ENCODE data around the gene FGD5. TPM values are rescaled to one million over a fixed set of nuclear protein-coding genes. Genes with fewer than 3 reads are reported as not detected.

Gene FGD5
- total and polyA plus RNA-seq, 9 of the 15 experiments (the other 6 are each of a cell fraction or from before 2014, with no cell fraction given) = 0.18 TPM; not detected in 8

DNA sequence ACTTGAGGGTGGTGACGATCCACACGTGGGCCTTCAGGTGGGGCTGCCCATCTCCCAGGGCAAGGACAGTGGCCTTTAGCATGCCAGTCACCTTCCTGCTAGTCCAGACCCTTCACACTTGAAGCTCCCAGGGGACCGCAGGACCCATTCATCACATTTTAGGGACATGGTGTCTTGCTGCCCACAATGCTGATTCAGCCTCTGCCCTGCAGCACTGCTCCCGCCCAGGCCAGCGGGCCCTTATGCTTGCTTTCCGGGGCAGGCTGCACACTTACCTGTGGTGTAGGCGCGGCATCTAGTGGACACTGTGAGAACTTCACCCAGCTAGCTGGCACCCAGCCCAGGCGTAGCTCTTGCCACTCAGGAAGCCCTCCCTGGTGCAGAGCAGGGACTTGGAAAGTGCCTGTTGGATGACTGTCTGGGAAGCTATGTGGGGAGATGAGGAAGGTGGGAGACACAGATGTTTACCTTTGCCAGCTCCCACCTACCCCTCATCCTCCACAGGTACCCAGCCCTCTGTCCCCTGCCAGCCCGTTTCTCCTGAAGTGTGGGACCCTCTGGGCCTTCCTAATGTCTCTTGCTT, 102.4 kb downstream of the FGD5 start (continued):
- TF ChIP-seq U2AF2 (optimal IDR thresholded peaks at IDR 0.05; ENCODE audit: low read depth, low read length) (no peak), ZFP30 (CRISPR knock-in tag; IDR thresholded peaks at IDR 0.05; ENCODE audit: borderline replicate concordance) (no peak), SOX6 (IDR thresholded peaks at IDR 0.05) (no peak), POLR3G (IDR thresholded peaks at IDR 0.05; ENCODE audit: extremely low read depth, insufficient read length, insufficient replicate concordance) (no peak), SMARCA4 (IDR thresholded peaks at IDR 0.05) (no peak), ZNF282 (CRISPR knock-in tag; IDR thresholded peaks at IDR 0.05) (0 out of 2 replicates have a peak, but pooled peaks have one; percentile 10), FOXP1 (CRISPR knock-in tag; IDR thresholded peaks at IDR 0.05) (no peak), ZNF316 (IDR thresholded peaks at IDR 0.05) (peak; percentile 78), SMARCB1 (IDR thresholded peaks at IDR 0.05; ENCODE audit: insufficient read length, low read depth) (no peak), IFI16 (CRISPR knock-in tag; IDR thresholded peaks at IDR 0.05) (no peak), ZNF780A (CRISPR knock-in tag; IDR thresholded peaks at IDR 0.05) (no peak), HDAC1 (IDR thresholded peaks at IDR 0.05) (no peak), GTF2F1 (IDR thresholded peaks at IDR 0.05; ENCODE audit: low read depth, low read length) (no peak), SMARCA5 (IDR thresholded peaks at IDR 0.05) (no peak)
- TF ChIP-seq, protein P1, sequence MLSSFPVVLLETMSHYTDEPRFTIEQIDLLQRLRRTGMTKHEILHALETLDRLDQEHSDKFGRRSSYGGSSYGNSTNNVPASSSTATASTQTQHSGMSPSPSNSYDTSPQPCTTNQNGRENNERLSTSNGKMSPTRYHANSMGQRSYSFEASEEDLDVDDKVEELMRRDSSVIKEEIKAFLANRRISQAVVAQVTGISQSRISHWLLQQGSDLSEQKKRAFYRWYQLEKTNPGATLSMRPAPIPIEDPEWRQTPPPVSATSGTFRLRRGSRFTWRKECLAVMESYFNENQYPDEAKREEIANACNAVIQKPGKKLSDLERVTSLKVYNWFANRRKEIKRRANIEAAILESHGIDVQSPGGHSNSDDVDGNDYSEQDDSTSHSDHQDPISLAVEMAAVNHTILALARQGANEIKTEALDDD (IDR thresholded peaks at IDR 0.05) = no peak
- TF ChIP-seq, protein P2, sequence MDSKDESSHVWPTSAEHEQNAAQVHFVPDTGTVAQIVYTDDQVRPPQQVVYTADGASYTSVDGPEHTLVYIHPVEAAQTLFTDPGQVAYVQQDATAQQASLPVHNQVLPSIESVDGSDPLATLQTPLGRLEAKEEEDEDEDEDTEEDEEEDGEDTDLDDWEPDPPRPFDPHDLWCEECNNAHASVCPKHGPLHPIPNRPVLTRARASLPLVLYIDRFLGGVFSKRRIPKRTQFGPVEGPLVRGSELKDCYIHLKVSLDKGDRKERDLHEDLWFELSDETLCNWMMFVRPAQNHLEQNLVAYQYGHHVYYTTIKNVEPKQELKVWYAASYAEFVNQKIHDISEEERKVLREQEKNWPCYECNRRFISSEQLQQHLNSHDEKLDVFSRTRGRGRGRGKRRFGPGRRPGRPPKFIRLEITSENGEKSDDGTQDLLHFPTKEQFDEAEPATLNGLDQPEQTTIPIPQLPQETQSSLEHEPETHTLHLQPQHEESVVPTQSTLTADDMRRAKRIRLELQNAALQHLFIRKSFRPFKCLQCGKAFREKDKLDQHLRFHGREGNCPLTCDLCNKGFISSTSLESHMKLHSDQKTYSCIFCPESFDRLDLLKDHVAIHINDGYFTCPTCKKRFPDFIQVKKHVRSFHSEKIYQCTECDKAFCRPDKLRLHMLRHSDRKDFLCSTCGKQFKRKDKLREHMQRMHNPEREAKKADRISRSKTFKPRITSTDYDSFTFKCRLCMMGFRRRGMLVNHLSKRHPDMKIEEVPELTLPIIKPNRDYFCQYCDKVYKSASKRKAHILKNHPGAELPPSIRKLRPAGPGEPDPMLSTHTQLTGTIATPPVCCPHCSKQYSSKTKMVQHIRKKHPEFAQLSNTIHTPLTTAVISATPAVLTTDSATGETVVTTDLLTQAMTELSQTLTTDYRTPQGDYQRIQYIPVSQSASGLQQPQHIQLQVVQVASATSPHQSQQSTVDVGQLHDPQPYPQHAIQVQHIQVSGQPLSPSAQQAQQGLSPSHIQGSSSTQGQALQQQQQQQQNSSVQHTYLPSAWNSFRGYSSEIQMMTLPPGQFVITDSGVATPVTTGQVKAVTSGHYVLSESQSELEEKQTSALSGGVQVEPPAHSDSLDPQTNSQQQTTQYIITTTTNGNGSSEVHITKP (IDR thresholded peaks at IDR 0.05; ENCODE audit: partially characterized antibody) = no peak
- TF ChIP-seq, protein P3, sequence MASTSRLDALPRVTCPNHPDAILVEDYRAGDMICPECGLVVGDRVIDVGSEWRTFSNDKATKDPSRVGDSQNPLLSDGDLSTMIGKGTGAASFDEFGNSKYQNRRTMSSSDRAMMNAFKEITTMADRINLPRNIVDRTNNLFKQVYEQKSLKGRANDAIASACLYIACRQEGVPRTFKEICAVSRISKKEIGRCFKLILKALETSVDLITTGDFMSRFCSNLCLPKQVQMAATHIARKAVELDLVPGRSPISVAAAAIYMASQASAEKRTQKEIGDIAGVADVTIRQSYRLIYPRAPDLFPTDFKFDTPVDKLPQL (IDR thresholded peaks at IDR 0.05; ENCODE audit: extremely low read depth, insufficient read length) = no peak
- TF ChIP-seq, protein P4, sequence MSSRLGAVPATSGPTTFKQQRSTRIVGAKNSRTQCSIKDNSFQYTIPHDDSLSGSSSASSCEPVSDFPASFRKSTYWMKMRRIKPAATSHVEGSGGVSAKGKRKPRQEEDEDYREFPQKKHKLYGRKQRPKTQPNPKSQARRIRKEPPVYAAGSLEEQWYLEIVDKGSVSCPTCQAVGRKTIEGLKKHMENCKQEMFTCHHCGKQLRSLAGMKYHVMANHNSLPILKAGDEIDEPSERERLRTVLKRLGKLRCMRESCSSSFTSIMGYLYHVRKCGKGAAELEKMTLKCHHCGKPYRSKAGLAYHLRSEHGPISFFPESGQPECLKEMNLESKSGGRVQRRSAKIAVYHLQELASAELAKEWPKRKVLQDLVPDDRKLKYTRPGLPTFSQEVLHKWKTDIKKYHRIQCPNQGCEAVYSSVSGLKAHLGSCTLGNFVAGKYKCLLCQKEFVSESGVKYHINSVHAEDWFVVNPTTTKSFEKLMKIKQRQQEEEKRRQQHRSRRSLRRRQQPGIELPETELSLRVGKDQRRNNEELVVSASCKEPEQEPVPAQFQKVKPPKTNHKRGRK (tag; IDR thresholded peaks at IDR 0.05) = no peak
- TF ChIP-seq, protein P5, sequence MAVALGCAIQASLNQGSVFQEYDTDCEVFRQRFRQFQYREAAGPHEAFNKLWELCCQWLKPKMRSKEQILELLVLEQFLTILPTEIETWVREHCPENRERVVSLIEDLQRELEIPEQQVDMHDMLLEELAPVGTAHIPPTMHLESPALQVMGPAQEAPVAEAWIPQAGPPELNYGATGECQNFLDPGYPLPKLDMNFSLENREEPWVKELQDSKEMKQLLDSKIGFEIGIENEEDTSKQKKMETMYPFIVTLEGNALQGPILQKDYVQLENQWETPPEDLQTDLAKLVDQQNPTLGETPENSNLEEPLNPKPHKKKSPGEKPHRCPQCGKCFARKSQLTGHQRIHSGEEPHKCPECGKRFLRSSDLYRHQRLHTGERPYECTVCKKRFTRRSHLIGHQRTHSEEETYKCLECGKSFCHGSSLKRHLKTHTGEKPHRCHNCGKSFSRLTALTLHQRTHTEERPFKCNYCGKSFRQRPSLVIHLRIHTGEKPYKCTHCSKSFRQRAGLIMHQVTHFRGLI (CRISPR knock-in tag; IDR thresholded peaks at IDR 0.05) = no peak
- TF ChIP-seq, protein P6, sequence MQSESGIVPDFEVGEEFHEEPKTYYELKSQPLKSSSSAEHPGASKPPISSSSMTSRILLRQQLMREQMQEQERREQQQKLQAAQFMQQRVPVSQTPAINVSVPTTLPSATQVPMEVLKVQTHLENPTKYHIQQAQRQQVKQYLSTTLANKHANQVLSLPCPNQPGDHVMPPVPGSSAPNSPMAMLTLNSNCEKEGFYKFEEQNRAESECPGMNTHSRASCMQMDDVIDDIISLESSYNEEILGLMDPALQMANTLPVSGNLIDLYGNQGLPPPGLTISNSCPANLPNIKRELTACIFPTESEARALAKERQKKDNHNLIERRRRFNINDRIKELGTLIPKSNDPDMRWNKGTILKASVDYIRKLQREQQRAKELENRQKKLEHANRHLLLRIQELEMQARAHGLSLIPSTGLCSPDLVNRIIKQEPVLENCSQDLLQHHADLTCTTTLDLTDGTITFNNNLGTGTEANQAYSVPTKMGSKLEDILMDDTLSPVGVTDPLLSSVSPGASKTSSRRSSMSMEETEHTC (IDR thresholded peaks at IDR 0.05) = no peak

Data from K562 (cell line).